Measurements from ENCODE around the gene FBN1. TPM values are rescaled to one million over a fixed set of nuclear protein-coding genes. Genes with fewer than 3 reads are reported as not detected.

Gene FBN1
- polyA plus RNA-seq, 1 experiment = 565 TPM

DNA sequence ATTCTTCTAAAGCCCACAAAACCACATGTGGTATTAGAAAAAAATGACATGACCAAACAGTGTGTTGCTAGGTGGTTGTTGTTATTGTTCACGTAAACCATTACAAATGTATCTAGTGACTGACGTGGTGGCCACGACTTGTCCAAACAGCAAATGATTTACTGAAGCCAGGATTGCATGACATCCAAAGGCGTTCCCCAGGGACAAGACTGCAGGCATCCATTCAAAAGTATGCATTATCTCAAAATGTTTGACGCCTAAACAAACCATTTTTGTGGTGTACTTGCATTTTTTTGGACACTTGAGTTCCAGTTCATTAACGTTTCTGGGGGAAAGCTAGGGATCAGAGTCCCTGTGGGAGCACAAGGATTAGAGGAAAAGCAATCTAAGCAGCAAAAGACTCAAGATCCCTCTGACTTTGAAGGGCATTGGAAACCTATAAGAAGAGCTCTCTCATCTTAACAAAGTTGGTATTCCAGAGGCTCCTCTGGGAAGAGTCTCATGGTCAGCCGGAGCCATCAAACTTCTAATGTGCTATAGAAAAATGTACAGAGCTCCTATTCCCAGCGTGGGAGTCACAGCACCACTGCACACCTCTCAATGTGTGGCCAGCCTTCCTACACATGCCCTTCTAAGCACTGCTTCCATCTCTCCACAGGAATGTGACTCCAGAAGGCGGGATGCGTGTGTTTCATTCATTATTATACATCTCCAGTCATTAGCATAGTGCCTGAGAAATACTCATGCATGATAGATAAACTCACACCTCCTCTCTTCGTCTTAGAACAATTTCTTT is 62.9 kb downstream of the FBN1 start:
- Histone ChIP-seq H3K27me3 (ENCODE audit: control insufficient read depth, insufficient read depth, low read length) (no peaks in the 10 kb centered on the region), H3K4me3 (ENCODE audit: low read depth, low read length) (no peak overlapping the region), H3K36me3 (ENCODE audit: control insufficient read depth, insufficient read depth, low read length) (0 out of 2 replicates have a peak, but pooled peaks cover 2% of the 10 kb centered on the region)
- TF ChIP-seq, protein P1, sequence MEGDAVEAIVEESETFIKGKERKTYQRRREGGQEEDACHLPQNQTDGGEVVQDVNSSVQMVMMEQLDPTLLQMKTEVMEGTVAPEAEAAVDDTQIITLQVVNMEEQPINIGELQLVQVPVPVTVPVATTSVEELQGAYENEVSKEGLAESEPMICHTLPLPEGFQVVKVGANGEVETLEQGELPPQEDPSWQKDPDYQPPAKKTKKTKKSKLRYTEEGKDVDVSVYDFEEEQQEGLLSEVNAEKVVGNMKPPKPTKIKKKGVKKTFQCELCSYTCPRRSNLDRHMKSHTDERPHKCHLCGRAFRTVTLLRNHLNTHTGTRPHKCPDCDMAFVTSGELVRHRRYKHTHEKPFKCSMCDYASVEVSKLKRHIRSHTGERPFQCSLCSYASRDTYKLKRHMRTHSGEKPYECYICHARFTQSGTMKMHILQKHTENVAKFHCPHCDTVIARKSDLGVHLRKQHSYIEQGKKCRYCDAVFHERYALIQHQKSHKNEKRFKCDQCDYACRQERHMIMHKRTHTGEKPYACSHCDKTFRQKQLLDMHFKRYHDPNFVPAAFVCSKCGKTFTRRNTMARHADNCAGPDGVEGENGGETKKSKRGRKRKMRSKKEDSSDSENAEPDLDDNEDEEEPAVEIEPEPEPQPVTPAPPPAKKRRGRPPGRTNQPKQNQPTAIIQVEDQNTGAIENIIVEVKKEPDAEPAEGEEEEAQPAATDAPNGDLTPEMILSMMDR (IDR thresholded peaks at IDR 0.05; ENCODE audit: insufficient read depth, low read depth, low read length) = no peak
- ChIA-PET CTCF (interaction anchor here (0.7 kb wide), 1 partner anchor 9 kb away, joined by 3 read pairs; no protein-coding TSS in a partner anchor), POLR2A (no interaction called here)
- no peak for DNase-seq (ENCODE audit: low read depth)

DNA sequence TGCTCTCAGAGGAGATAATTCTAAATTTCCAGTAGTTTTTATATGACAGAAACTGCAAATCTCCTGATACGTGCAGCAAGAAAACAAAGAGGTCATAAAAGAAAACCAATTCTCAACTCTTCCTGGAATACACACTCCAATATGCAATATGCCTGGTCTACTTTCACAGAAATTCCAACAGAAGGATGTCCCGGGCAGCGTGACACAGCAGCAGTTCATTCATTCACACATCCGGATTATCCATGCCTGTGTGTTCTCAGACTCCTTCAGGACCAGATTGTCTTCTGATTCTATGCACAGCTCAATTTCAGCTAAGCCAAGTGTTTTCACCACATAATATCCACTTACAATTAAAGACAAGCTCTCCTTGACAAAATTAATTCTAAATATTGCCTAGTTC is 64.3 kb downstream of the FBN1 start:
- H3K27me3 ChIP-seq (ENCODE audit: control insufficient read depth, insufficient read depth, low read length) = no peaks in the 10 kb centered on the region
- no peak for DNase-seq (ENCODE audit: low read depth)
- no peak overlapping the region for H3K4me3 ChIP-seq (ENCODE audit: low read depth, low read length)
- POLR2A ChIA-PET = no interaction called here
- CTCF ChIA-PET = interaction anchor here (1.2 to 2.6 kb wide), 2 partner anchors 9 to 12 kb away, joined by 3 to 10 read pairs; no protein-coding TSS in a partner anchor
- TF ChIP-seq, protein P1 (IDR thresholded peaks at IDR 0.05; ENCODE audit: insufficient read depth, low read depth, low read length) = no peak
- 0 out of 2 replicates have a peak, but pooled peaks cover 2% of the 10 kb centered on the region for H3K36me3 ChIP-seq (ENCODE audit: control insufficient read depth, insufficient read depth, low read length)

DNA sequence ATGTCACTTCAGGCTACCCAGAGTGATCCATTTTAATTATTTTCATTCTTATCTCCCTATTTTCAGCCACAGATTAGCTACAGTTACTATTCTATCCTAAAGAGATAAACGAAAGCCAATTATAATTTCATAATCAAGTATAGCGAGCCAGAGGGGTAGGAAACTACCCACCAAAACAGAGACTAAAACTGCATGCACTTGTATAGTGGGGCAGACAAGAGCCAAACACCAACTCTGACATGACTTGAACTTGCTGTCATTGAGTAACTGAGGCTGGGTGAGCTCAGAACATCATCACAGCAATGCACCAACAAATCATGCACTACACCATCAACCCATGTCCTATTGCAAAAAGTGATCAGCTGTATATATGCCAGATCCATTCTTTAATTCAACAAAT is 64.8 kb downstream of the FBN1 start:
- ChIA-PET CTCF (interaction anchor here (1.2 to 2.6 kb wide), 2 partner anchors 10 to 12 kb away, joined by 3 to 10 read pairs; no protein-coding TSS in a partner anchor), POLR2A (no interaction called here)
- Histone ChIP-seq H3K36me3 (ENCODE audit: control insufficient read depth, insufficient read depth, low read length) (0 out of 2 replicates have a peak, but pooled peaks cover 2% of the 10 kb centered on the region), H3K4me3 (ENCODE audit: low read depth, low read length) (no peak overlapping the region), H3K27me3 (ENCODE audit: control insufficient read depth, insufficient read depth, low read length) (no peaks in the 10 kb centered on the region)
- TF ChIP-seq, protein P1 (IDR thresholded peaks at IDR 0.05; ENCODE audit: insufficient read depth, low read depth, low read length) = no peak
- no peak for DNase-seq (ENCODE audit: low read depth)

DNA sequence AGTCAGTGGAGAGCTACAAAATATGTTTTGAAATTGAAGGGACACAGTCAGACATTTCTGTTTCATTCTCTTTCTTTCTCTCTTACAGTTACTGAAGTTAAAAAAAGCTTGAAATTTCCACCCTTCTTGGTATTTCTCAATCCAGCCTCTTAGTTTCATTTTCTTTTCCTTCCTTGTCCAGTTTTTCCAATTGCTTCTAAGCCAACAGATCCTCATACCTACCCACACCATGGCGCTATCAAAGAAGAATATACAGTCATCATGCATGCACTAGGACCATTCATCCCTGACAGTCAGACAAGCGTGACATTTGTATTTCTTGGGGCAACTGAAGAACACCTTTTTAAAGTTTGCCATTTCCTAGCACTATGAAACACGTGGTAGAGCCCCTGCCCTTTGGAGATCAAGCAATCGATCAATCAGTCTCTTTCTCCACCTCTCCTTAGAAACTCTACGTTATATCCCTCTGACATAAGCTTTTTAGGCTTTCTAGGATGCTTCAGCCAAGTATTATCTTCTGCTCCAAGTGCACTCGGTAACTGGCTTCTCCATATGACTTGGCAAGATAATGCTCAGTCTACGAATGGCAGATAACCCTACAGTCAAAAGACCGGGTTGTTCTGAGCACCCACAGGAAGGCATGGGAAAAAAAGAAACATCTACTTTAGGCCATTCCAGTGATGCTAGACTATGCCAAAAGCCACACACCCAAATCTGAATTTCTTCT is 65.4 kb downstream of the FBN1 start:
- DNase-seq (ENCODE audit: low read depth) = no peak
- POLR2A ChIA-PET = no interaction called here
- H3K36me3 ChIP-seq (ENCODE audit: control insufficient read depth, insufficient read depth, low read length) = 0 out of 2 replicates have a peak, but pooled peaks cover 2% of the 10 kb centered on the region
- CTCF ChIA-PET = interaction anchor here (1.2 to 2.6 kb wide), 3 partner anchors 10 to 26 kb away, joined by 3 to 10 read pairs (median 3); no protein-coding TSS in a partner anchor
- TF ChIP-seq, protein P1 (IDR thresholded peaks at IDR 0.05; ENCODE audit: insufficient read depth, low read depth, low read length) = no peak
- H3K27me3 ChIP-seq (ENCODE audit: control insufficient read depth, insufficient read depth, low read length) = no peaks in the 10 kb centered on the region
- H3K4me3 ChIP-seq (ENCODE audit: low read depth, low read length) = no peak overlapping the region

DNA sequence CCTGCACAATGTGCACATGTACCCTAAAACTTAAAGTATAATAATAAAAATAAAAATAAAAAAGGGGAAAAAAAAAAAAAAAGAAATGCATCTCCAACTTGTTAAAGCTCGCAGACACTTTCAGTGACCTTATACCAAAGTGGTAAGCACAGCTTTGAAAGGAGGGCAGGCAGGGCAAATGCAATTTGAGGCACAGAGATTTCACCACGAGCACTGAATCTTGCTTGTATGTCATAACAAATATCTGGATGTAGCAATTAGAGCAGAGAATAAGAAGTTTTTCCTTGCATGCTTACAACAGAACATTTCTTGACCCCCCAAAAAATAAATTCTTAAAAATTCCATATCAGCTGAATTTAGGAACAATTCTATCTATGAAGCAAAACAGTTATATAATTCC is 66.5 kb downstream of the FBN1 start:
- no peaks in the 10 kb centered on the region for H3K27me3 ChIP-seq (ENCODE audit: control insufficient read depth, insufficient read depth, low read length)
- H3K36me3 ChIP-seq (ENCODE audit: control insufficient read depth, insufficient read depth, low read length) = 0 out of 2 replicates have a peak, but pooled peaks cover 3% of the 10 kb centered on the region
- POLR2A ChIA-PET = interaction anchor here (0.6 kb wide), 1 partner anchor 37 kb away, joined by 3 read pairs; no protein-coding TSS in a partner anchor
- no peak overlapping the region for H3K4me3 ChIP-seq (ENCODE audit: low read depth, low read length)
- DNase-seq (ENCODE audit: low read depth) = no peak
- TF ChIP-seq, protein P1 (IDR thresholded peaks at IDR 0.05; ENCODE audit: insufficient read depth, low read depth, low read length) = no peak
- CTCF ChIA-PET = interaction anchor here (1.0 to 2.6 kb wide), 4 partner anchors 11 to 66 kb away, joined by 3 to 10 read pairs (median 3); partner anchors contain the start of gene FBN1
